Prostate gland (tissue), 2 donors: Measurements from ENCODE around the gene MBD6. TPM values are rescaled to one million over a fixed set of nuclear protein-coding genes. Genes with fewer than 3 reads are reported as not detected.

Experiments used
- DNase-seq: peaks from one replicate; pipeline ENCODE4 v3.0.0-alpha.2; 2019; ENCODE audit warnings: low spot score
- H3K27ac ChIP-seq, 2 donors: fragments of 200-600 bp; sonication (generic); 2 replicates each; pipeline ENCODE4 v1.5.1; 2017 to 2019
- H3K27me3 ChIP-seq: fragments of 200-600 bp; sonication (generic); replicated peaks from 2 replicates; pipeline ENCODE4 v1.5.1; 2019; ENCODE audit not compliant: insufficient read depth
- H3K36me3 ChIP-seq, 2 donors: fragments of 200-600 bp; sonication (generic); 1 replicate in 1 of 2; 2 replicates in 1 of 2; pipeline versions ENCODE4 v1.5.1 to v1.8.1; 2017 to 2019
- H3K4me1 ChIP-seq: fragments of 200-600 bp; sonication (generic); replicated peaks from 2 replicates; pipeline ENCODE4 v1.5.1; 2019
- H3K4me3 ChIP-seq, 2 donors: fragments of 200-600 bp; sonication (generic); 2 replicates each; pipeline ENCODE4 v1.5.1; 2017 to 2019
- H3K9me3 ChIP-seq: fragments of 200-600 bp; sonication (generic); 2 replicates; pipeline ENCODE4 v1.5.1; 2017
- CTCF ChIP-seq, 4 experiments: fragments of 200-600 bp in 2 of 4; fragments of 450-650 bp in 2 of 4; sonication (generic) in 2 of 4; IDR thresholded peaks; 1 replicate in 3 of 4; 2 replicates in 1 of 4; pipeline ENCODE4 v1.5.1; 2016 to 2019; ENCODE audit warnings: antibody characterized with exemption in 4 of 4, mild to moderate bottlenecking in 2 of 4, moderate library complexity in 2 of 4
- POLR2A ChIP-seq: fragments of 450-650 bp; IDR thresholded peaks from one replicate; pipeline ENCODE4 v1.6.1; 2016; ENCODE audit warnings: antibody characterized with exemption, mild to moderate bottlenecking
- POLR2AphosphoS5 ChIP-seq: sonication (generic); formaldehyde crosslinking; IDR thresholded peaks from one replicate; pipeline ENCODE4 v1.6.1; 2017; ENCODE audit warnings: antibody characterized with exemption
- WGBS: methylation state at CpG from one replicate; pipeline ENCODE4 v1.1.5; 2018; 5-methylcytosine and 5-hydroxymethylcytosine counted together
- intact Hi-C: fragments of 100-400 bp; cut with DNase I; formaldehyde crosslinking; loops from one replicate; pipeline ENCODE4 v1.14.2; 2022
- total RNA-seq, 2 donors: library from RNA; depleted of rRNA; stranded (reverse); fragments of >200 nt; gene quantifications; one replicate each; pipeline ENCODE4 v1.1.0, GENCODE V29; 2016

MBD6 gene
- total RNA-seq, 2 donors from 2014 or later = 54.5 to 92.1 TPM

- H3K27me3 ChIP-seq = no peaks in the 10 kb centered on the region
- peak; percentile 99 for DNase-seq
- under 1% methylated on average over 50 of the region's 52 CpGs for WGBS
- peak within 1 kb of the TSS; percentile 99 for H3K27ac ChIP-seq
- H3K4me3 ChIP-seq = peak within 1 kb of the TSS; percentile 83 to 87
- no peaks in the 10 kb centered on the region for H3K36me3 ChIP-seq
- H3K4me1 ChIP-seq = peaks cover 24% of the 10 kb centered on the region
- intact Hi-C loops = loop anchor here (5.0 kb wide), 1 partner anchor 87 kb away; no protein-coding TSS in a partner anchor
- TF ChIP-seq CTCF (IDR thresholded peaks at IDR 0.05) (peak in 2 of 4 experiments; percentile 25 to 31), POLR2AphosphoS5 (peak; percentile 100), POLR2A (peak; percentile 100)
- no peaks in the 10 kb centered on the region for H3K9me3 ChIP-seq
Measured at GRCh38 chr12:57520053-57520818, 2.4 kb upstream of the MBD6 start, which contains the start of gene DDIT3. TSS of gene DDIT3 (minus strand) at chr12:57520514. CDS start at chr12:57517406, 3,108 bp downstream.

GRCh38 chr12:57521525-57522010 lies 1.1 kb upstream of the MBD6 start:
- Histone ChIP-seq H3K9me3 (no peaks in the 10 kb centered on the region), H3K27me3 (no peaks in the 10 kb centered on the region), H3K27ac (peak overlapping the region; percentile 99), H3K4me1 (peaks cover 25% of the 10 kb centered on the region), H3K36me3 (peaks cover 5% of the 10 kb centered on the region in 2 donors), H3K4me3 (peak overlapping the region; percentile 85 to 87)
- peak in 1 of 4 experiments; percentile 6 for TF ChIP-seq CTCF (IDR thresholded peaks at IDR 0.05)
- TF ChIP-seq POLR2A = no peak
- DNase-seq = peak; percentile 40
- 26% methylated on average over 17 of the region's 17 CpGs for WGBS
- intact Hi-C loops = loop anchor here (5.0 kb wide), 1 partner anchor 86 kb away; no protein-coding TSS in a partner anchor

- peak overlapping the region; percentile 67 to 85 for H3K4me3 ChIP-seq
- peaks cover 5 to 8% of the 10 kb centered on the region in 2 donors for H3K36me3 ChIP-seq
- DNase-seq = peak; percentile 48
- WGBS = under 1% methylated on average over 23 of the region's 38 CpGs
- peaks cover 21% of the 10 kb centered on the region for H3K4me1 ChIP-seq
- intact Hi-C loops = loop anchor here (5.0 kb wide), 1 partner anchor 84 kb away; no protein-coding TSS in a partner anchor
- no peaks in the 10 kb centered on the region for H3K9me3 ChIP-seq
- H3K27me3 ChIP-seq = no peaks in the 10 kb centered on the region
- TF ChIP-seq CTCF (IDR thresholded peaks at IDR 0.05) (peak in 1 of 4 experiments; percentile 23), POLR2A (peak; percentile 59), POLR2AphosphoS5 (no peak)
- peak overlapping the region; percentile 99 for H3K27ac ChIP-seq
Measured at GRCh38 chr12:57522887-57523705, 472 bp downstream of the MBD6 start.

GRCh38 chr12:57523706-57524614 lies 1.3 kb downstream of the MBD6 start:
- Histone ChIP-seq H3K27me3 (no peaks in the 10 kb centered on the region), H3K9me3 (no peaks in the 10 kb centered on the region), H3K4me1 (peaks cover 21% of the 10 kb centered on the region), H3K27ac (peak overlapping the region; percentile 99), H3K36me3 (peaks cover 5 to 8% of the 10 kb centered on the region in 2 donors), H3K4me3 (peak overlapping the region; percentile 67 to 85)
- intact Hi-C loops = loop anchor here (5.0 kb wide), 1 partner anchor 83 kb away; no protein-coding TSS in a partner anchor
- WGBS = 59% methylated on average over 14 of the region's 14 CpGs
- TF ChIP-seq CTCF (IDR thresholded peaks at IDR 0.05) (no peak), POLR2AphosphoS5 (no peak), POLR2A (no peak)
- no peak for DNase-seq
